Measurements from ENCODE around the gene TMEM59L. TPM values are rescaled to one million over a fixed set of nuclear protein-coding genes. Genes with fewer than 3 reads are reported as not detected.
"Not testable (repeated sequence)": the region's sequence is repeated elsewhere in the genome, so short reads cannot be mapped to it uniquely, and the experiment has no call there.

TMEM59L gene
- total RNA-seq, 2 experiments from 2014 or later = 0.19 TPM; not detected in 1

GRCh38 chr19:18588611-18589379, 23.9 kb upstream of the TMEM59L start, which contains the start of gene REX1BD:
REX1BD (plus strand) TSS chr19:18588798; CDS start chr19:18588802, 4 bp downstream.
- POLR2A ChIA-PET = interaction anchor here (0.6 to 5.5 kb wide), 22 partner anchors 13 to 930 kb away, joined by 3 to 80 read pairs (median 5); partner anchors contain the start of genes COMP, ELL, FKBP8 and KXD1
- ATAC-seq (ENCODE audit: low read depth) = peak; percentile 79

GRCh38 chr19:18589380-18590272, 23.0 kb upstream of the TMEM59L start:
- DNase-seq (peak; percentile 86), ATAC-seq (ENCODE audit: low read depth) (peak; percentile 67)
- Mint-ChIP-seq H3K27me3 (peaks cover 2% of the 10 kb centered on the region), H3K4me3 (peak overlapping the region; percentile 93), H3K36me3 (peaks cover 5% of the 10 kb centered on the region), H3K9me3 (no peaks in the 10 kb centered on the region), H3K27ac (peak overlapping the region; percentile 97), H3K4me1 (peaks cover 31% of the 10 kb centered on the region)
- POLR2A ChIA-PET = interaction anchor here (0.6 to 5.5 kb wide), 18 partner anchors 14 to 267 kb away, joined by 3 to 80 read pairs (median 5); partner anchors contain the start of genes ELL, FKBP8, KXD1 and SSBP4

More at GRCh38 chr19:18588611-18589379, 23.9 kb upstream of the TMEM59L start, which contains the start of gene REX1BD:
- Mint-ChIP-seq H3K36me3 (peaks cover 5% of the 10 kb centered on the region), H3K4me1 (peaks cover 33% of the 10 kb centered on the region), H3K27me3 (peaks cover 4% of the 10 kb centered on the region), H3K27ac (peak within 1 kb of the TSS; percentile 97), H3K9me3 (no peaks in the 10 kb centered on the region), H3K4me3 (peak within 1 kb of the TSS; percentile 93)
- DNase-seq = peak; percentile 90

- no peaks in the 10 kb centered on the region for H3K9me3 Mint-ChIP-seq
- DNase-seq (no peak), ATAC-seq (ENCODE audit: low read depth) (no peak)
- peak overlapping the region; percentile 93 for H3K4me3 Mint-ChIP-seq
- peak overlapping the region; percentile 97 for H3K27ac Mint-ChIP-seq
- peaks cover 27% of the 10 kb centered on the region for H3K4me1 Mint-ChIP-seq
- H3K36me3 Mint-ChIP-seq = peaks cover 5% of the 10 kb centered on the region
- peaks cover 5% of the 10 kb centered on the region for H3K27me3 Mint-ChIP-seq
- POLR2A ChIA-PET = interaction anchor here (3.2 to 3.4 kb wide), 2 partner anchors 32 to 241 kb away, joined by 16 to 32 read pairs; partner anchors contain the start of genes KXD1 and UPF1
These were observed 22.1 kb upstream of the TMEM59L start for GRCh38 chr19:18590273-18591272.

GRCh38 chr19:18591735-18592385, 20.8 kb upstream of the TMEM59L start:
- Mint-ChIP-seq H3K36me3 (peaks cover 5% of the 10 kb centered on the region), H3K4me1 (peaks cover 21% of the 10 kb centered on the region), H3K4me3 (no peak overlapping the region), H3K27ac (no peak overlapping the region), H3K9me3 (no peaks in the 10 kb centered on the region), H3K27me3 (peaks cover 9% of the 10 kb centered on the region)
- POLR2A ChIA-PET = no interaction called here
- ATAC-seq (ENCODE audit: low read depth) (no peak), DNase-seq (no peak)

GRCh38 chr19:18592732-18593131, 19.9 kb upstream of the TMEM59L start:
- H3K4me3 Mint-ChIP-seq; H3K36me3 Mint-ChIP-seq; ATAC-seq (ENCODE audit: low read depth); H3K9me3 Mint-ChIP-seq; H3K27ac Mint-ChIP-seq; POLR2A ChIA-PET; DNase-seq; H3K27me3 Mint-ChIP-seq: not testable (repeated sequence)
- H3K4me1 Mint-ChIP-seq = peaks cover 18% of the 10 kb centered on the region

GRCh38 chr19:18593367-18594095, 19.1 kb upstream of the TMEM59L start:
- Mint-ChIP-seq H3K27ac (no peak overlapping the region), H3K36me3 (peaks cover 5% of the 10 kb centered on the region), H3K9me3 (no peaks in the 10 kb centered on the region), H3K4me1 (peaks cover 12% of the 10 kb centered on the region), H3K4me3 (peak overlapping the region; percentile 3), H3K27me3 (peaks cover 9% of the 10 kb centered on the region)
- POLR2A ChIA-PET = no interaction called here
- ATAC-seq (ENCODE audit: low read depth) = no peak
- DNase-seq = no peak

GRCh38 chr19:18594096-18594823, 18.4 kb upstream of the TMEM59L start:
- peak; percentile 53 for ATAC-seq (ENCODE audit: low read depth)
- no peaks in the 10 kb centered on the region for H3K9me3 Mint-ChIP-seq
- POLR2A ChIA-PET = no interaction called here

GRCh38 chr19:18594824-18595373, 17.8 kb upstream of the TMEM59L start:
- Mint-ChIP-seq H3K4me1 (peaks cover 8% of the 10 kb centered on the region), H3K27ac (peak overlapping the region; percentile 76), H3K4me3 (peak overlapping the region; percentile 78), H3K27me3 (peaks cover 9% of the 10 kb centered on the region), H3K36me3 (peaks cover 3% of the 10 kb centered on the region), H3K9me3 (no peaks in the 10 kb centered on the region)
- ATAC-seq (ENCODE audit: low read depth) (no peak), DNase-seq (no peak)
- POLR2A ChIA-PET = interaction anchor here (0.7 kb wide), 1 partner anchor 18 kb away, joined by 3 read pairs; the partner anchor contains the start of gene TMEM59L

More at GRCh38 chr19:18594096-18594823, 18.4 kb upstream of the TMEM59L start:
- peak; percentile 85 for DNase-seq
- H3K4me1 Mint-ChIP-seq = peaks cover 12% of the 10 kb centered on the region
- H3K27ac Mint-ChIP-seq = peak overlapping the region; percentile 76
- peaks cover 9% of the 10 kb centered on the region for H3K27me3 Mint-ChIP-seq
- peak overlapping the region; percentile 78 for H3K4me3 Mint-ChIP-seq
- peaks cover 5% of the 10 kb centered on the region for H3K36me3 Mint-ChIP-seq

- peaks cover 9% of the 10 kb centered on the region for H3K27me3 Mint-ChIP-seq
- peaks cover 3% of the 10 kb centered on the region for H3K36me3 Mint-ChIP-seq
- H3K4me1 Mint-ChIP-seq = peaks cover 6% of the 10 kb centered on the region
- no peak overlapping the region for H3K27ac Mint-ChIP-seq
- H3K4me3 Mint-ChIP-seq = no peak overlapping the region
- no peak for DNase-seq
- POLR2A ChIA-PET = interaction anchor here (0.5 to 0.7 kb wide), 2 partner anchors 18 to 84 kb away, joined by 3 read pairs; partner anchors contain the start of gene TMEM59L
- H3K9me3 Mint-ChIP-seq = no peaks in the 10 kb centered on the region
- no peak for ATAC-seq (ENCODE audit: low read depth)
These were observed 17.2 kb upstream of the TMEM59L start for GRCh38 chr19:18595475-18595874.

- ATAC-seq (ENCODE audit: low read depth) = no peak
- POLR2A ChIA-PET = no interaction called here
These were observed 15.9 kb upstream of the TMEM59L start for GRCh38 chr19:18596752-18597157.

More at GRCh38 chr19:18596752-18597157, 15.9 kb upstream of the TMEM59L start:
- Mint-ChIP-seq H3K36me3 (no peaks in the 10 kb centered on the region), H3K4me1 (peaks cover 6% of the 10 kb centered on the region), H3K27me3 (peaks cover 17% of the 10 kb centered on the region), H3K27ac (no peak overlapping the region), H3K4me3 (peak overlapping the region; percentile 22), H3K9me3 (no peaks in the 10 kb centered on the region)
- DNase-seq = no peak

Data from activated naive CD8-positive, alpha-beta T cell treated with anti-CD3 and anti-CD28 coated beads, Interleukin-2, amount 10 ng/mL, durations not matched to agents 7 days and 5 days (primary cell).